HG03460 (cell line): ENCODE data around the gene SMIM41.
"Not testable (repeated sequence)": the region's sequence is repeated elsewhere in the genome, so short reads cannot be mapped to it uniquely, and the experiment has no call there.

Experiments
- ATAC-seq: cut with Tn5 transposase; IDR thresholded peaks from one replicate; pipeline ENCODE4 v1.9.1; 2021; ENCODE audit not compliant: unreplicated experiment

SMIM41 gene

GRCh38 chr12:52084491-52085231, 5.2 kb downstream of the SMIM41 start:
- ATAC-seq: no peak

GRCh38 chr12:52085682-52086180, 6.2 kb downstream of the SMIM41 start:
- ATAC-seq: no peak

DNA sequence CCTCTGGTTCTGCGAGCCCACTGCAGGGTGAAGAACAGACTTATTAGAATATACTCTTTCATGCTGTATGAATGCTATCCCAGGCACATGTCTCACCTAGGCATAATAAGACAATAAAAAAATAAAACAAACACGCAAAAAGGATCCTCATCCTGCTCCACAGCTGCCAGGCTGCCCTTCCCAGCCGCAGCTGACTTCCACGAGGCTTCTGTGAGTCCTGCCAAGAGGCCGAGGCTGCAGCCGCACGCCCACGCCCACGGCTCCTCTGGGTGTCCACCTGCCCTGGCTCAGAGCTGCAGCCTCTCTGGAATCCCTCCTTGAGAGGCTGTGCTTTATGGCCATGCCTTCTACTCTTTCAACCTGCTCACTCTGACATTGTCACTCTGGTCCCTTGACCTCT, 6.9 kb downstream of the SMIM41 start:
- no peak for ATAC-seq

GRCh38 chr12:52086944-52087835, 7.7 kb downstream of the SMIM41 start:
- no peak for ATAC-seq

DNA sequence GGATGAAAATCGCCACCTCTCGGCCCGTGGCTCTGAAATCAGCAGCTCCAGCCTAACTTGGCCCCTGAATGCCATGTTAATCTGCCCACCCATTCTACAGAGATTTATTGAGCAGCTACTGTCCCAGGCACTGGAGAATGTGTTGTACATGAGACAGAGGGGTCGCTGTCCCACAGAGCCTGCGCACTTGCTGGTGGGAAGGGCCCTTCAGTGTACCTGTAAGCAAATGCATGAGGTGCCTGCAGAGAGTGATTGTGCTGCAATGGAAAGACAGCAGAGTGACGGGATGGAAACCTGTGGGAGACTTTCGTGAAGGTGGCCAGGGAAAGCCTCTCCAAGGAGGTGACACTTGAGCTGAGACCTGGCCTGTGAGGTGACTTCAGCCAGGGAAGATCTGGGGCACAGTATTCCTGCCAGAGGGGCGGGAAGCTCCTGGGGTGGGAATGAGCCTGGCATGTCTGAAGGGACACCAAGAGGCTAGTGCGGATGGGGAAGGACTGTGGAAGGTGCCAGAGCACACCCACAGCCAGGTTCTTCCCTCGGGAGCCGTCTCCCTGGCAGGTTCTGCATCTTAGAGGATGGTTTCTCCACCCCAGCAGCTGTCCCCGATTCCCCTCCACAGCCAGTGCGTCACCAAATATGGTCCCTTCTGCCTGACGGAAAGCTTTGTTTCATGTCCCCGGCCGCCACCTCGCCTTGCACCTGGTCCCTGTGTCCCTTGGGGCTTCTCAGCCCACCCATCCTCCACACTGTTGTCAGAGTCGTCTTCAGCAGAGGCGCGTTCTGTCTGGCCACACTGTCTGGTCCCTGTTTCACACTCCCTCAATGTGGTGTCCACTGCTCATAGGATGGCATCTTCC, 8.7 kb downstream of the SMIM41 start:
- ATAC-seq: peak; percentile 63

DNA sequence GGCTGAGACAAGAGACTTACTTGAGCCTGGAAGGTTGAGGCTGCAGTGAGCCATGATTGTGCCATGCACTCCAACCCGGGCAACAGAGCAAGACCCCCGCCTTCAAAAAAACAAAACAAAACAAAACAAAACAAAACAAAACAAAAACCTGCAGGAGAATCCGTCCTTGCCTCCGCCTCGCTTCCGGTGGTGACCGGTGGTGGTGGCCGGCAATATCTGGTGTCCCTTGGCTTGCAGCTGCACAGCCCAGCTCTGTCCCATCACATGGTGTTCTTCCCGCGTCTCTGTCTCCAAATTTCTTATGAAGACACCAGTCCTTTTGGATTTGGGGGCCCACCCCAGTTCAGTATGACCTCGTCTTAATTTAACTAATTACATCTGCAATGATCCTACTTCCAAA, 10.0 kb downstream of the SMIM41 start:
- no peak for ATAC-seq

- ATAC-seq: no peak
Measured at GRCh38 chr12:52090291-52090690, 10.8 kb downstream of the SMIM41 start.

DNA sequence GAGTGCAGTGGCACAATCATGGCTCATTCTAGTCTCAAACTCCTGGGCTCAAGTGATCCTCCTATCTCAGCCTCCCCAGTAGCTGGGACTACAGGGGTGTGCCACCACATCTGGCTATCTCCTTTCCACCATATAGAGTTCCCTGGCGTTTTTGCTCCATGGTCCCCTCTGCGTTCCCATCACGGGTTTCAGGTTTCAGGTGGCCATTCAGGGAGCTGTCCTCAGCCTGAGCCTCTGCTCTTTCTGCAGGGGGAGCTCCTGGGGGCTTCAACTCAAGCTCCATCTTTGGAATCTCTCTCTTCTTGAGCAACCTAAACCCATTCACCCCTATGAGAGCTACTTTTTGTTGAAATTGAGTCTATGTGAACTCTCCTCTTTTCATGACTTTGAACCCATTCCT, 11.6 kb downstream of the SMIM41 start:
- no peak for ATAC-seq

- ATAC-seq: no peak
Measured at GRCh38 chr12:52091869-52092268, 12.4 kb downstream of the SMIM41 start.

DNA sequence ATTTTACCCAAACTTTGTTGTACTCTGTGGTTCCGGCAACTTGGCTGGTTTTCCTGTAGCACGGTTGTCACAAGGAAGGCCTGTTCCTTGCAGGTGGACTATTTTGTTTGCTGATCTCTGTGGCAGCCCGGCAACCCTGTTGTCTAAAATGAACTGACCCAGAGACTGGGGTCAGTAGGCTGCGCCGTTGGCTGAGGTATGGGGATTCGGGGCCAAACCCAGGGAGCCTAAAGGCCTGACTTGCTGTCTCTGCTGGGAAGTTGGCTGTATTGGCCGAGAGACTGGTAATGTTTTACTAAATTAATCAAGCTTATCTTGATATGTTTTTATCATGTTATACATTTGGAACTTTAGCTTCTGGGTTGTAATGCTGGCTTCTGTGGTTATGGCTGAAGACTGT, 13.8 kb downstream of the SMIM41 start:
- no peak for ATAC-seq

- ATAC-seq: no peak
Measured at GRCh38 chr12:52096332-52097044, 17.0 kb downstream of the SMIM41 start.

DNA sequence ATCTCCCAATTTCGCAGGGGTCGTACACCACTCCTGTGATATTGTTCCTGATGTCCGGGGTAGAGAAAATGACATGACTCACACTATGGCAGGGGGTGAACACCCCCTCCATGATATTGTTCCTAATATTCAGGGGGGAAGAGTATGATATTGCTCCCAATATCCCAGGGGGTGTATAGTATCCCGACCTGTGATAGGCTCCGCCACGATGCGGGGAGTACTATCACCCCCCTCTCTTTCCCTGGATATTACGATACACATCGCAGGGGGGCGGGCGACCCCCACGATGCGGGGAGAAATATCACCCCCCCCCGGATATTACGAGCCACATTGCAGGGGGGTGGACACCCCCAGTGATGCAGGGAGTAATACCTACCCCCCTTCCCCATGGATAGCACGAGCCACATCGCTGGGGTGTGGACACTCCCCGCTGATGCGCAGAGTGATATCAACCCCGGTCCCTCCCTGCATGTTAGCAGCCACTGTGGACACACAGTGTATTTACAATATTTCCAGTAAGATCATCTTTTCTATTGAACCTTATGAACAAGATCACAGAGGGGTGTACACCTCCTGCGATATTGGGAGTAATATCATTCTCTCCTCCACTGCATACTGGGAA, 17.7 kb downstream of the SMIM41 start:
- no peak for ATAC-seq

DNA sequence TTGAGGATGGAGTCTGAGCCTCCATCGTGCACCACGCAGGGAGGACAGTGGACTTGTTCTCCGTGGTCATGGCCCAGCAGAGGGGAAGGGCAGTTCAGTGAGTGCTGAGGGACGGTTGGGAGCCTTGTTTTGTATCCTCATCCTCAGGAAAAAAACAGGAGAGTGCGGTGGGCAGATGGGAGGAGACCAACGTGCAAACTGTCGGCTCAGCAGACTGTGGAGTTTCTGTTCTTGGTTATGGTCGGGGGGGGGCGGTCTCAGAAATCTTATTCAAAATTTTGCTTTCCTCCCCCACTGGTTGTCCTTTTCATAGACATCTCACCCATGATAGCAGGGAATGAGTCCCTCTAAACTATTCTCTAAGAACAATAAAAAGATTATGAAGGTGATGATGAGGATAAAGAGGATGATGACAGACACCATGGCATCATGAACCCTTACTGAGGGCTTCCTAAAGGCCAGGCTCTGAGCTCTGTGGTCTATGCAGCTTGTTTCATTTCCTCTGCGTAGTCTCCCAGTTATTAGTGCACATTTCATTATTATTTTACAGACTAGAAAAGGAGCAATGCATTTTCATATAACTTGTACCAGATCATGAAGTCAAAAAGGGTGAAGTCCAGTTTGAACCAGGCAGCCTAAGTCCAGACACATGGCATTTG, 25.1 kb downstream of the SMIM41 start:
- ATAC-seq: not testable (repeated sequence)

DNA sequence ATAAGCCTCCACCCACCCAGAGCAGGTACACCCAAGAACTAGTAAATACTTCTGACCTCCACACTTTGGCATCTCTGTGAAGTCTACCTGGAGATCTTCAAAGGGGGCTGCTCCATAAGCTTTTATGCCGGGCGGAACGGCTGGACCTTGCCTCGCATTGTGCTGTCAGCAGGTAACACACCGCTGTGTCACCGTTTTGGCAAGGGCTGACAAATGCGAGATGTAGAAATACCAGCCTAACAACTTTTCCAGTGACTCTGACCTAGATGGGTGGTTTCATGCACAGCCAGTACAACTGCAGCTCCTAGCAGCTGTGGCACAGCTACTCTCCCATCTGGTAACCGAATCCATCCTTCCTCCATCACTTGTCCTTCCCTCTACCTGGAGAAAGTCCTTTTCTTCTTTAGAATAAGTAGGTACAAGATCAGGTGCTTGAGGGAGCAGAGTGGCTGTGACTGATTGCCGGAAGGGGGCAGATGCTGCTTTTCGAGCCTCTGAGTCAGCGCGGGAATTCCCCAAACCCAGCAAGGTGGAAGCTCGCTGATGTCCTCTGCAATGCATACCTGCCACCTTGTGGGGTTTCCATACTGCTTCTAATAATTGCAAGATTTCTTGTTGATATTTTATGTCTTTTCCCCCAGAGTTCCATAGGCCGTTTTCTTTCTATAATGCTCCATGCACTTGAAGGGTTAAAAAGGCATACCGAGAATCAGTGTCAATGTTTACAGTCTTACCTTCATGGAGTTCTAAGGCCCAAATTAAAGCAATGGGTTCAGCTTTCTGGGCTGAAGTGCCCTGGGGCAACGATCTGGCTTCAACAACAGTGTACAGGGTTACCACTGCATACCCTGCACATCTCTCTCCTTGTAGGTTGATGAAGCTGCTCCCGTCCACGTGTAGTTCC, 37.0 kb downstream of the SMIM41 start:
- ATAC-seq: not testable (repeated sequence)

- peak; percentile 20 for ATAC-seq
Measured at GRCh38 chr12:52117806-52118475, 38.4 kb downstream of the SMIM41 start.

- ATAC-seq: no peak
Measured at GRCh38 chr12:52119398-52120254, 40.1 kb downstream of the SMIM41 start.
